ENCODE results near the gene FCER2.

DNA sequence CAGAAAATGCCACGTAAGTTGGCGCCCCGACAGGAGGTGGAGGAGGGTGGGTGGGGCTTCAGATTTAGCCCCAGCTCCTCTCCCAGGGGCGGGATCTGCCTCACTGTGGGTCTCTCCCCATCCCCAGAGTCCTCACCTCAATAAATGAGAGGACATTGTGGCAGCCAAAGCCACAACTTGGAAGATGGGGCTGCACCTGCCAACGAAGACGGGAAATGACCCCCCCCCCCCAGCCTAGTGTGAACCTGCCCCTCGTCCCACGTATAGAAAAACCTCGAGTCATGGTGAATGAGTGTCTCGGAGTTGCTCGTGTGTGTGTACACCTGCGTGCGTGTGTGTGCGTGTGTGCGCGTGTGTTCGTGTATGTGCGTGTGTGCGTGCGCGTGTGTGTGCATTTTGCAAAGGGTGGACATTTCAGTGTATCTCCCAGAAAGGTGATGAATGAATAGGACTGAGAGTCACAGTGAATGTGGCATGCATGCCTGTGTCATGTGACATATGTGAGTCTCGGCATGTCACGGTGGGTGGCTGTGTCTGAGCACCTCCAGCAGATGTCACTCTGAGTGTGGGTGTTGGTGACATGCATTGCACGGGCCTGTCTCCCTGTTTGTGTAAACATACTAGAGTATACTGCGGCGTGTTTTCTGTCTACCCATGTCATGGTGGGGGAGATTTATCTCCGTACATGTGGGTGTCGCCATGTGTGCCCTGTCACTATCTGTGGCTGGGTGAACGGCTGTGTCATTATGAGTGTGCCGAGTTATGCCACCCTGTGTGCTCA is 22.8 kb downstream of the FCER2 start:
- TF ChIP-seq, protein P1, sequence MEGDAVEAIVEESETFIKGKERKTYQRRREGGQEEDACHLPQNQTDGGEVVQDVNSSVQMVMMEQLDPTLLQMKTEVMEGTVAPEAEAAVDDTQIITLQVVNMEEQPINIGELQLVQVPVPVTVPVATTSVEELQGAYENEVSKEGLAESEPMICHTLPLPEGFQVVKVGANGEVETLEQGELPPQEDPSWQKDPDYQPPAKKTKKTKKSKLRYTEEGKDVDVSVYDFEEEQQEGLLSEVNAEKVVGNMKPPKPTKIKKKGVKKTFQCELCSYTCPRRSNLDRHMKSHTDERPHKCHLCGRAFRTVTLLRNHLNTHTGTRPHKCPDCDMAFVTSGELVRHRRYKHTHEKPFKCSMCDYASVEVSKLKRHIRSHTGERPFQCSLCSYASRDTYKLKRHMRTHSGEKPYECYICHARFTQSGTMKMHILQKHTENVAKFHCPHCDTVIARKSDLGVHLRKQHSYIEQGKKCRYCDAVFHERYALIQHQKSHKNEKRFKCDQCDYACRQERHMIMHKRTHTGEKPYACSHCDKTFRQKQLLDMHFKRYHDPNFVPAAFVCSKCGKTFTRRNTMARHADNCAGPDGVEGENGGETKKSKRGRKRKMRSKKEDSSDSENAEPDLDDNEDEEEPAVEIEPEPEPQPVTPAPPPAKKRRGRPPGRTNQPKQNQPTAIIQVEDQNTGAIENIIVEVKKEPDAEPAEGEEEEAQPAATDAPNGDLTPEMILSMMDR (IDR thresholded peaks at IDR 0.05) = no peak
- TF ChIP-seq POLR2A (IDR thresholded peaks at IDR 0.05) = no peak
